ENCODE measurements around the gene MEGF11.

- TF ChIP-seq CTCF (conservative IDR thresholded peaks at IDR 0.05; ENCODE audit: low read length) (no peak), EZH2phosphoT487 (IDR thresholded peaks at IDR 0.05; ENCODE audit: borderline replicate concordance, low read depth, low read length) (no peak)
Measured at GRCh38 chr15:65921780-65922179, 331.8 kb downstream of the MEGF11 start.
